ENCODE measurements around the gene PYM1.

The PYM1 gene

GRCh38 chr12:55861396-55861795, 66.3 kb downstream of the PYM1 start:
- Histone ChIP-seq H3K36me3 (ENCODE audit: control insufficient read depth, insufficient read depth, low read length) (no peaks in the 10 kb centered on the region), H3K9ac (ENCODE audit: low read depth, low read length) (no peak overlapping the region), H3K27me3 (ENCODE audit: control insufficient read depth, insufficient read depth, low read length) (no peaks in the 10 kb centered on the region), H3K4me1 (ENCODE audit: control insufficient read depth, insufficient read depth, low read length) (no peaks in the 10 kb centered on the region), H3K4me3 (ENCODE audit: low read depth, low read length) (no peak overlapping the region), H3K9me3 (ENCODE audit: control insufficient read depth, insufficient read depth, low read length) (no peaks in the 10 kb centered on the region)

- no peak overlapping the region for H3K9ac ChIP-seq (ENCODE audit: low read depth, low read length)
- H3K9me3 ChIP-seq (ENCODE audit: control insufficient read depth, insufficient read depth, low read length): no peaks in the 10 kb centered on the region
- no peaks in the 10 kb centered on the region for H3K27me3 ChIP-seq (ENCODE audit: control insufficient read depth, insufficient read depth, low read length)
- no peaks in the 10 kb centered on the region for H3K4me1 ChIP-seq (ENCODE audit: control insufficient read depth, insufficient read depth, low read length)
- no peaks in the 10 kb centered on the region for H3K36me3 ChIP-seq (ENCODE audit: control insufficient read depth, insufficient read depth, low read length)
- H3K4me3 ChIP-seq (ENCODE audit: low read depth, low read length): no peak overlapping the region
Observed at GRCh38 chr12:55852740-55853139, 75.0 kb downstream of the PYM1 start.

Measured in iPS-15b (cell line).